ENCODE results near the gene ROPN1B.

DNA sequence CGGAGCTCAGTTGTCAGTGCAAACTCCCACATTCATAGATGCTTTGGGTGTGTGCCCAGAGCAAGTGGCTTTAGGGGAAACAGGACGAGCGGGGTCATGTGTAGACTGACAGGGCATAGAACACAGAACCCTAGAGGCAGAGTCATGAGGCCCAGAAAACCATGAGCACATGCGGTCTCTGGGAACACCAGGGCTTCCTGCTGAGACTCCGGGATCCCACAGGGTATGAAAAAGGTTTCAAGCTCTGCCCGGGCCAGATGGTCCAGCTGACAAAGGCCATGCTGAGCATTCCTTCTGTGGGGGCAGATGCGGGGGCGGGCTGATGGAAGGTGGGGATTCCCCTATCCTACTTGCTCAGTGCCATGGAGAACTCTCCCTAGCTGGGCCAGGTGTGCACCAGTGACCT, 44.8 kb downstream of the ROPN1B start:
- TF ChIP-seq CTCF (conservative IDR thresholded peaks at IDR 0.05 in 1 of 2, IDR thresholded peaks at IDR 0.05 in 1 of 2; ENCODE audit: low read depth in 1 of 2, low read length in 2 of 2): no peak
- no peak for TF ChIP-seq EZH2 (IDR thresholded peaks at IDR 0.05; ENCODE audit: low read length, missing control alignments)

All from fibroblast of lung (primary cell).